Type B pancreatic cell (in vitro differentiated cells): Measurements from ENCODE around the gene RNF13. TPM values are rescaled to one million over a fixed set of nuclear protein-coding genes. Genes with fewer than 3 reads are reported as not detected.

Source experiments
- DNase-seq: peaks from one replicate; pipeline ENCODE4 v3.0.0; 2021; ENCODE audit warnings: mixed read lengths; ENCODE audit not compliant: unreplicated experiment; ENCODE audit errors: extremely low spot score
- H3K27ac Mint-ChIP-seq: 2 replicates; pipeline ENCODE4 v1.8.0; 2021; ENCODE audit warnings: mild to moderate bottlenecking, mixed read lengths
- H3K27me3 Mint-ChIP-seq: 2 replicates; pipeline ENCODE4 v1.8.0; 2021; ENCODE audit warnings: mixed read lengths
- H3K36me3 Mint-ChIP-seq: 2 replicates; pipeline ENCODE4 v1.8.0; 2021; ENCODE audit warnings: mixed read lengths
- H3K4me1 Mint-ChIP-seq: one replicate; pipeline ENCODE4 v1.8.0; 2021; ENCODE audit warnings: mixed read lengths; ENCODE audit not compliant: unreplicated experiment
- H3K4me3 Mint-ChIP-seq: 2 replicates; pipeline ENCODE4 v1.8.0; 2021; ENCODE audit warnings: mild to moderate bottlenecking, mixed read lengths
- H3K9me3 Mint-ChIP-seq: 2 replicates; pipeline ENCODE4 v1.8.0; 2021; ENCODE audit warnings: mixed read lengths
- CTCF ChIP-seq: fragments of 200-600 bp; sonication (generic); conservative IDR thresholded peaks from 2 replicates; pipeline ENCODE4 v1.5.0; 2021; ENCODE audit warnings: antibody characterized with exemption, mild to moderate bottlenecking
- total RNA-seq: library from RNA; stranded (reverse); gene quantifications from 2 replicates; pipeline ENCODE4 v1.2.1, GENCODE V29; 2021; ENCODE audit warnings: low replicate concordance

The RNF13 gene
- total RNA-seq, 1 donor from 2014 or later = 40.6 TPM

GRCh38 chr3:149801195-149801594 lies 11.8 kb upstream of the RNF13 start:
- H3K4me1 Mint-ChIP-seq = no peaks in the 10 kb centered on the region
- no peak for DNase-seq
- TF ChIP-seq CTCF = no peak
- H3K4me3 Mint-ChIP-seq = no peak overlapping the region
- no peak overlapping the region for H3K27ac Mint-ChIP-seq
- H3K27me3 Mint-ChIP-seq = peaks cover 6% of the 10 kb centered on the region
- no peaks in the 10 kb centered on the region for H3K36me3 Mint-ChIP-seq
- H3K9me3 Mint-ChIP-seq = no peaks in the 10 kb centered on the region

GRCh38 chr3:149801639-149802038 lies 11.4 kb upstream of the RNF13 start:
- Mint-ChIP-seq H3K4me3 (no peak overlapping the region), H3K4me1 (no peaks in the 10 kb centered on the region), H3K27me3 (peaks cover 11% of the 10 kb centered on the region), H3K36me3 (no peaks in the 10 kb centered on the region), H3K27ac (no peak overlapping the region), H3K9me3 (no peaks in the 10 kb centered on the region)
- TF ChIP-seq CTCF = no peak
- DNase-seq = no peak

- DNase-seq = no peak
- no peak for TF ChIP-seq CTCF
- Mint-ChIP-seq H3K27ac (no peak overlapping the region), H3K9me3 (no peaks in the 10 kb centered on the region), H3K4me1 (peaks cover 3% of the 10 kb centered on the region), H3K4me3 (no peak overlapping the region), H3K27me3 (peaks cover 14% of the 10 kb centered on the region), H3K36me3 (no peaks in the 10 kb centered on the region)
Observed at GRCh38 chr3:149806171-149806778, 6.7 kb upstream of the RNF13 start.

- TF ChIP-seq CTCF = peak; percentile 95
- no peak overlapping the region for H3K4me3 Mint-ChIP-seq
- no peak overlapping the region for H3K27ac Mint-ChIP-seq
- H3K27me3 Mint-ChIP-seq = peaks cover 14% of the 10 kb centered on the region
- no peaks in the 10 kb centered on the region for H3K36me3 Mint-ChIP-seq
- no peaks in the 10 kb centered on the region for H3K9me3 Mint-ChIP-seq
- peaks cover 9% of the 10 kb centered on the region for H3K4me1 Mint-ChIP-seq
- no peak for DNase-seq
Observed at GRCh38 chr3:149808209-149808829, 4.7 kb upstream of the RNF13 start.

GRCh38 chr3:149809699-149810098 lies 3.3 kb upstream of the RNF13 start:
- no peaks in the 10 kb centered on the region for H3K9me3 Mint-ChIP-seq
- H3K4me3 Mint-ChIP-seq = no peak overlapping the region
- peaks cover 16% of the 10 kb centered on the region for H3K4me1 Mint-ChIP-seq
- TF ChIP-seq CTCF = no peak
- H3K36me3 Mint-ChIP-seq = no peaks in the 10 kb centered on the region
- H3K27ac Mint-ChIP-seq = no peak overlapping the region
- DNase-seq = no peak
- H3K27me3 Mint-ChIP-seq = peaks cover 14% of the 10 kb centered on the region
